Endothelial cell of umbilical vein (primary cell): ENCODE results near the gene ACSF3.

Experiments
- EZH2 ChIP-seq: IDR thresholded peaks from 2 replicates; pipeline ENCODE4 v1.6.1; 2012; ENCODE audit warnings: borderline replicate concordance, low read depth, mild to moderate bottlenecking, moderate library complexity, low read length, inconsistent platforms; ENCODE audit not compliant: severe bottlenecking
- FOS ChIP-seq: IDR thresholded peaks from 2 replicates; pipeline ENCODE4 v1.6.1; 2011; ENCODE audit warnings: mild to moderate bottlenecking, low read length, moderate library complexity, borderline replicate concordance; ENCODE audit not compliant: insufficient read depth
- JUN ChIP-seq: IDR thresholded peaks from 2 replicates; pipeline ENCODE4 v1.6.1; 2011; ENCODE audit warnings: borderline replicate concordance, low read depth; ENCODE audit not compliant: insufficient read length, insufficient read depth
- MYC ChIP-seq: IDR thresholded peaks from one replicate; pipeline ENCODE4 v1.6.1; 2011; ENCODE audit warnings: mild to moderate bottlenecking, low read depth, low read length
- POLR2A ChIP-seq: IDR thresholded peaks from 2 replicates; pipeline ENCODE4 v1.6.1; 2012; ENCODE audit warnings: low read depth, mild to moderate bottlenecking, control low read depth, low read length
- TF ChIP-seq, protein P1 (sequence below), 2 donors: IDR thresholded peaks; 1 replicate in 1 of 2; 2 replicates in 1 of 2; pipeline ENCODE4 v1.5.1; 2011; ENCODE audit warnings: low read length in 2 of 2, mild to moderate bottlenecking in 2 of 2, moderate library complexity in 2 of 2, control low read depth in 1 of 2, inconsistent platforms in 1 of 2, low read depth in 1 of 2; ENCODE audit not compliant: insufficient read depth in 1 of 2; ENCODE audit errors: extremely low read depth in 1 of 2
- TF ChIP-seq, protein P2 (sequence below): IDR thresholded peaks from 2 replicates; pipeline ENCODE4 v1.6.1; 2011; ENCODE audit not compliant: insufficient read depth, insufficient read length

DNA sequence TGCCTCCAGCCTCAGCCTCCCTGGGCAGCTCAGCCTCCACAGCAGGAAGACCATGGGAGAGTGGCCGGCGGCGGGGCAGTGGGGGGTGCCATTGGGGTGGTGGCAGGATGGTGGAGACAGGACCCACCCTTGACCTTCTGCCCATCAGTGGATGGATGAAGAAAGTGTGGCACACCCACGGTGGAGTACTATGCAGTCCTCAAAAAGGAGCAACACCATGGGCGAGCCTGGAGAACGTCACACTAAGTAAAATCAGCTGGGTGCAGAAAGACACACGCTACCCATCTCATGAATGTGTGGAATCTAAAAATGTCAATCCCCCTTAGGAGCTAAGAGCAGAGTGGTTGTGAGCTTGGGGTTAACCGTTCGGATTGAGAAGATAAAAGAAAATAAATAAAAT, 34.8 kb upstream of the ACSF3 start:
- TF ChIP-seq, protein P1, sequence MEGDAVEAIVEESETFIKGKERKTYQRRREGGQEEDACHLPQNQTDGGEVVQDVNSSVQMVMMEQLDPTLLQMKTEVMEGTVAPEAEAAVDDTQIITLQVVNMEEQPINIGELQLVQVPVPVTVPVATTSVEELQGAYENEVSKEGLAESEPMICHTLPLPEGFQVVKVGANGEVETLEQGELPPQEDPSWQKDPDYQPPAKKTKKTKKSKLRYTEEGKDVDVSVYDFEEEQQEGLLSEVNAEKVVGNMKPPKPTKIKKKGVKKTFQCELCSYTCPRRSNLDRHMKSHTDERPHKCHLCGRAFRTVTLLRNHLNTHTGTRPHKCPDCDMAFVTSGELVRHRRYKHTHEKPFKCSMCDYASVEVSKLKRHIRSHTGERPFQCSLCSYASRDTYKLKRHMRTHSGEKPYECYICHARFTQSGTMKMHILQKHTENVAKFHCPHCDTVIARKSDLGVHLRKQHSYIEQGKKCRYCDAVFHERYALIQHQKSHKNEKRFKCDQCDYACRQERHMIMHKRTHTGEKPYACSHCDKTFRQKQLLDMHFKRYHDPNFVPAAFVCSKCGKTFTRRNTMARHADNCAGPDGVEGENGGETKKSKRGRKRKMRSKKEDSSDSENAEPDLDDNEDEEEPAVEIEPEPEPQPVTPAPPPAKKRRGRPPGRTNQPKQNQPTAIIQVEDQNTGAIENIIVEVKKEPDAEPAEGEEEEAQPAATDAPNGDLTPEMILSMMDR (IDR thresholded peaks at IDR 0.05; ENCODE audit: extremely low read depth in 1 of 2, insufficient read depth in 1 of 2, low read depth in 1 of 2, low read length in 2 of 2) = no peak
- TF ChIP-seq EZH2 (no peak), POLR2A (no peak), MYC (no peak), JUN (no peak), FOS (no peak)
- TF ChIP-seq, protein P2, sequence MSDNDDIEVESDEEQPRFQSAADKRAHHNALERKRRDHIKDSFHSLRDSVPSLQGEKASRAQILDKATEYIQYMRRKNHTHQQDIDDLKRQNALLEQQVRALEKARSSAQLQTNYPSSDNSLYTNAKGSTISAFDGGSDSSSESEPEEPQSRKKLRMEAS = no peak
